ENCODE data around the gene NSL1.

NSL1 gene

DNA sequence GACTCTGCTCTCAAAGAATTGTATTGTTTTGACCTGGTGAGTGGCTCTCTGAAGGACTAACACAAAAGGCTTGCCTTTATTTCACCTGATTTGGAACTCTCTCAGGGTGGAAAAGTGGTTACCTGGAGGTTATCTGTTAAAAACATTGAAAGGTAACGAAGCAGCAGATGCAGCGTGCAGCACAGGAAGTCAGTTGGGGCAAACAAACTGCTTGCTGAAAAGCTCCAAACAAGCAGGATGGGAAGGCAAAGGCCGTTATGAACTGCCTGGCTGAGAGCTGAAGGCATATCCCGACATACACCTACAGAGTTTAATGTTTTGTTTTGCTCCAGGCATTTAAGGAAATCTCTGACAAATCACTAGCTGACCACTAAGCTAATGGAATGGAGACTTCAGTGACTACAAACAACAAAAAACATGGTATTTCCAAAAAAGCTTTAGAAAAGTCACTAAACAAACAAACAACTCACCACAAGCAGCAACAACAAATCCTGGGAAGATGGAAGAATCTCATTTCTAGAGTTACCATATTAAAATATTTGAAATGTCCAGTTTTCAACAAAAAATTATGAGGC lies 47.6 kb downstream of the NSL1 start:
- no peak for DNase-seq (ENCODE audit: low spot score)
- in situ Hi-C loops (cut with MboI; ENCODE audit: low sequenced_read_pairs, unreplicated experiment), result no loop called here
- TF ChIP-seq, protein P1, sequence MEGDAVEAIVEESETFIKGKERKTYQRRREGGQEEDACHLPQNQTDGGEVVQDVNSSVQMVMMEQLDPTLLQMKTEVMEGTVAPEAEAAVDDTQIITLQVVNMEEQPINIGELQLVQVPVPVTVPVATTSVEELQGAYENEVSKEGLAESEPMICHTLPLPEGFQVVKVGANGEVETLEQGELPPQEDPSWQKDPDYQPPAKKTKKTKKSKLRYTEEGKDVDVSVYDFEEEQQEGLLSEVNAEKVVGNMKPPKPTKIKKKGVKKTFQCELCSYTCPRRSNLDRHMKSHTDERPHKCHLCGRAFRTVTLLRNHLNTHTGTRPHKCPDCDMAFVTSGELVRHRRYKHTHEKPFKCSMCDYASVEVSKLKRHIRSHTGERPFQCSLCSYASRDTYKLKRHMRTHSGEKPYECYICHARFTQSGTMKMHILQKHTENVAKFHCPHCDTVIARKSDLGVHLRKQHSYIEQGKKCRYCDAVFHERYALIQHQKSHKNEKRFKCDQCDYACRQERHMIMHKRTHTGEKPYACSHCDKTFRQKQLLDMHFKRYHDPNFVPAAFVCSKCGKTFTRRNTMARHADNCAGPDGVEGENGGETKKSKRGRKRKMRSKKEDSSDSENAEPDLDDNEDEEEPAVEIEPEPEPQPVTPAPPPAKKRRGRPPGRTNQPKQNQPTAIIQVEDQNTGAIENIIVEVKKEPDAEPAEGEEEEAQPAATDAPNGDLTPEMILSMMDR (IDR thresholded peaks at IDR 0.05; ENCODE audit: borderline replicate concordance, control extremely low read depth, extremely low read depth, insufficient read depth, missing control alignments), result no peak

DNA sequence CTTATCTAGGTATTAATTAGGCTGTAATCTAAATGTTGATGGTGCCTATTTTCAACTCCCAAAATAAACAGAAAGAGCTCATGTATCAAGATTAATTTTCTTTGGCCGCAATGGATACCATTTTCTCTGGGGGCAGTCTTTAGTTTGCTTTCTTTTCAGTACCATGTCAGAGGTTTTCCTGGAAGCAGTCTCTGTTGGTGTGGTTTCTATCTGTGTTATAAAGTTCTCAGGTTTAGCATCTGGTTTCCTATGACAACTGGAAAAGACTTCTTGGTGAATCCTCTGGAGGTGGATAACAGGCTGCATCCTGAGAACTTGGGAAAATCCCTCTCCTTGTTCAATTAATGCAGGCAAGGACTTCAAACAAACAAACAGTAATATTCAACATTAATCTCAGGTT lies 53.2 kb downstream of the NSL1 start:
- TF ChIP-seq, protein P1 (IDR thresholded peaks at IDR 0.05; ENCODE audit: borderline replicate concordance, control extremely low read depth, extremely low read depth, insufficient read depth, missing control alignments), result no peak
- in situ Hi-C loops (cut with MboI; ENCODE audit: low sequenced_read_pairs, unreplicated experiment), result no loop called here

DNA sequence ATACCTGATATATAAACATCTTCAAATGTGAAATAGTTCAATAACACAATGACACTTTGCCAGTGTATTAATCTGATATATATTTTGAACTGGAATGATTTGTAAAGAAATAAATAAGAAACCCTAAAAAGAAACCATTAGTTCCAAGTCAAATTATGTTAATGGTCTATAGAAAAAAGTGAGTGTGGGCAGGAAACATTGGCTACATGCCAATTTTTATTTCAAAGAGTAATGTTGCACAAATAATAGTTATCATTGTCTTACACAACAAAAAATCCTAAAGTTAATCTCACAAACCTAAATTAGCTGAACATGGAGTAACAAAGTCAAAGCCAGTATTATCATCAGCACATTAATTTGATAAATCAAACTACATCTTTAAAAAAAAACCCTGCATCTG lies 54.0 kb downstream of the NSL1 start:
- TF ChIP-seq, protein P1 (IDR thresholded peaks at IDR 0.05; ENCODE audit: borderline replicate concordance, control extremely low read depth, extremely low read depth, insufficient read depth, missing control alignments), result no peak
- DNase-seq (ENCODE audit: low spot score), result no peak
- in situ Hi-C loops (cut with MboI; ENCODE audit: low sequenced_read_pairs, unreplicated experiment), result no loop called here

More for the DNA sequence above, 53.2 kb downstream of the NSL1 start:
- no peak for DNase-seq (ENCODE audit: low spot score)

DNA sequence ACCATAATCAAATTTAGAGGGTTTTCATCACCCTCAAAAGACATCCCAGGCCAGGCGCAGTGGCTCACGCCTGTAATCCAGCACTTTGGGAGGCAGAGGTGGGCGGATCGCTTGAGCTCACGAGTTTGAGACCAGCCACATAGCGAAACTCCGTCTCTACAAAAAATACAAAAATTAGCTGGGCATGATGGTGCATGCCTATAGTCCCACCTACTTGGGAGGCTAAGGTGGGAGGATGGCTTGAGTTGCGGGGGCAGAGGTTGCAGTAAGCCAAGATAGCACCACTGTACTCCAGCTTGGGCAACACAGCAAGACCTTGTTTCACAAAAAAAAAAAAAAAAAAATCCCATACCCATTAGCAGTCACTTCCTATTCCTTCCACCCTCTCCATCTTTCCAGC lies 58.5 kb downstream of the NSL1 start:
- in situ Hi-C loops (cut with MboI; ENCODE audit: low sequenced_read_pairs, unreplicated experiment), result no loop called here
- TF ChIP-seq, protein P1 (IDR thresholded peaks at IDR 0.05; ENCODE audit: borderline replicate concordance, control extremely low read depth, extremely low read depth, insufficient read depth, missing control alignments), result no peak
- DNase-seq (ENCODE audit: low spot score), result no peak

DNA sequence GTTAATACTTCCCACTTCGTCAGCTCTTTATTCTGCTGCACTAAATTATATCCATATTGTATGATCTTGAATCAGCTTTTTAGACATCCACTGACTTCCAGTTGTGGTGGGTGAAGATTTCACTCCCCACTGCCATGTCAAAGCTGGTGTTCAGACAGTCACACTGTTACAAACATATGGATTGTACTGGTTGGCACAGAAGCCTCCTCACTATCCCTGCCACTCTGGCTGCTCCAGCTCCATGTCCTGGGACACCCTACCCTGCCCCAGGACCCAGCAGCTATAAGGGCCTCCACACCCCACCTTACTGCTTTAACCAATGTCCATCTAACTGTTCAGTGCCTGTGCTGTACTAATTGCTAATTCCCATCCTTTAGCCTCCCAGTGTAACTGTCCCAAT lies 59.9 kb downstream of the NSL1 start:
- DNase-seq (ENCODE audit: low spot score), result no peak
- in situ Hi-C loops (cut with MboI; ENCODE audit: low sequenced_read_pairs, unreplicated experiment), result no loop called here
- TF ChIP-seq, protein P1 (IDR thresholded peaks at IDR 0.05; ENCODE audit: borderline replicate concordance, control extremely low read depth, extremely low read depth, insufficient read depth, missing control alignments), result no peak

DNA sequence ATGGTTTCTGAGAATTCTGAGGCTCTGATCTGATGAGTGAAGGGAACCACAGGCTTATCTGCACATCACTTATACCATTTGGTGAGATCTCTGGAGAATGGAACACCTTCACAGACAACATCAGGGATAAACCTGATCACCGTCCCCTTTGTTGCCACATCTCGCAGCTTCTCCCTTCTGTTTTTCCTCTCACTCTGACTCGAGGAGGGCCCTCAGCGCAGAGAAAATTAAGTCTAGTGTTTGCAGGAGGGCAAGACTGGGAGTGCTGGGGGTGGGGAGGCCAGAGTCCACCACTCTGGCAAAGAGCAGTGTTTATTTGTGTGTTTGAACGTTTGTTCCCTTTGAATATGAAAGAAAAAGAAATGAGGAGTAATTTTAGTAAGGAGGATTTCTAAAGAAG lies 63.0 kb downstream of the NSL1 start:
- in situ Hi-C loops (cut with MboI; ENCODE audit: low sequenced_read_pairs, unreplicated experiment), result no loop called here
- TF ChIP-seq, protein P1 (IDR thresholded peaks at IDR 0.05; ENCODE audit: borderline replicate concordance, control extremely low read depth, extremely low read depth, insufficient read depth, missing control alignments), result no peak
- no peak for DNase-seq (ENCODE audit: low spot score)
